HG02981 (cell line): ENCODE results near the gene SORBS2.

Experiments
- ATAC-seq: cut with Tn5 transposase; IDR thresholded peaks from one replicate; pipeline ENCODE4 v1.9.1; 2021; ENCODE audit warnings: mild to moderate bottlenecking, moderate library complexity; ENCODE audit not compliant: unreplicated experiment

SORBS2 gene

DNA sequence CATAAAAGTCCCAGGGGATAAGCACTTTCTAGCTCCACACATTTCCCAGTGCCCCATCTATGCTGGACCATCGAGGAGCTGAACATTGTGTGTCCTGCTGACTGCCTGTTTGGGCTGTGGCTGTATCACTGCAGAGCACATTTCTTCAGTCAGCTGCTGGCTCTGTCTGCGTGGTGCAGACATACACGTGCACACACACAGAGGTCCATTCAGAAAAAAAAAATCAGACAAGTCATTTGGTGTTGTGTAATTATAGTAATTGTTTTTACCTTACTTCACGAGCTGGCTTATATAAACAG is 275.6 kb downstream of the SORBS2 start:
- no peak for ATAC-seq

DNA sequence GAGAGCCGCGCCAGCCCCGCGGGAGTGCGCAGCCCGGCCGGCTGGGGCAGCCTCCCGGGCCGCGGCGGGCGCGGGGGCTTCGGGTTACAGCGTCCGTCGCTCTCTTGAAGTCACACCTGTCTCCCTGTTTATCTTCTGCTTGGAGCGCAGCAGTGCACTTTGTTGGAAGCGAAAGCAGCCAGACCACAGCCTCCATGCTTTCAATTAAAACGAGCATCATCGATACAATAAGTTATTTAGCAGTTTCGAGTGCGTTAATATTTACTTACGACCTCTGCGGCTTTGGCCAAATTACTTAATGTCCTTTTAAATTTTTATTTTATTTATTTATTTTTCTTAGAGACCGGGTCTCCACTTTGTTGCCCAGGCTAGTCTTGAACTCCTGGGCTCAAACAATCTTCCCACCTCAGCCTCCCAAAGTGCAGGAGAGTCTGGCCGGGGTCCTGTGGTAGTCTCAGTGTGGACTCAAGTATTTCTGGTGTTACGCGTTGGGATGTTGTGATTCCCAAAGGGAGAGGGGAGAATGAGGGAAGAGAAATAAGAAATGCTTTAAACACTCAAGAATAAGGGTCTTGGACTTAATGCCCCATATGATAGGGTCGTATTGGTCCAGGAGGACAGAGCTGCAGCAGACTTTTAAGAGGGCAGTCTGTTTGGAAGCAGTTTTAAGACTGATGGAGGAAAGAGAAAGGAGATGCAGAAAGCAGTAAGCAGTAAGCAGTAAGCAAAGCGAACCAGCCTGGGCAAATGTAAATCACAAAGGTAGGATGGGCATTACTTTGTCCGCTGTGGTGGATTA is 276.2 kb downstream of the SORBS2 start:
- no peak for ATAC-seq
